ENCODE measurements around the gene ZPBP2.

DNA sequence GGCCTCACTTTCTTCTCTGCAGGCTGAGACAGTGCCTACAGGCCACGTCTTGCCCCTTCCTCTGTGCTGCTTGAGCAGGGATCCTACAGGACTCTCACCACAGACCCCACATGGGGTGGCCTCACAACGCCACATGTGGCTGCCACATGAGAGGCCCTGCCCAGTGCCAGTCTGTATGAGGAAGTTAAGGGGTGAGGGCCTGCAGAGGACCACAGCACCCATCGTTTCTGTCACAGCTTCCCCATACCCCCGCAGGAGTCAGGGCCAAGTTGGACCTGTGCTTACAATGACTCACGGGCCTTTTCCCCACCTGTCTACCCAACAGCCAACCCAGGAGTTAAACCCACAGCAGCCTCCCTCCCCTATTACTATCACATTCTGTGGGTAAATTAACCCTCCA, 53.3 kb downstream of the ZPBP2 start:
- no peak for TF ChIP-seq POLR2AphosphoS5 (IDR thresholded peaks at IDR 0.05)
- TF ChIP-seq, protein P1, sequence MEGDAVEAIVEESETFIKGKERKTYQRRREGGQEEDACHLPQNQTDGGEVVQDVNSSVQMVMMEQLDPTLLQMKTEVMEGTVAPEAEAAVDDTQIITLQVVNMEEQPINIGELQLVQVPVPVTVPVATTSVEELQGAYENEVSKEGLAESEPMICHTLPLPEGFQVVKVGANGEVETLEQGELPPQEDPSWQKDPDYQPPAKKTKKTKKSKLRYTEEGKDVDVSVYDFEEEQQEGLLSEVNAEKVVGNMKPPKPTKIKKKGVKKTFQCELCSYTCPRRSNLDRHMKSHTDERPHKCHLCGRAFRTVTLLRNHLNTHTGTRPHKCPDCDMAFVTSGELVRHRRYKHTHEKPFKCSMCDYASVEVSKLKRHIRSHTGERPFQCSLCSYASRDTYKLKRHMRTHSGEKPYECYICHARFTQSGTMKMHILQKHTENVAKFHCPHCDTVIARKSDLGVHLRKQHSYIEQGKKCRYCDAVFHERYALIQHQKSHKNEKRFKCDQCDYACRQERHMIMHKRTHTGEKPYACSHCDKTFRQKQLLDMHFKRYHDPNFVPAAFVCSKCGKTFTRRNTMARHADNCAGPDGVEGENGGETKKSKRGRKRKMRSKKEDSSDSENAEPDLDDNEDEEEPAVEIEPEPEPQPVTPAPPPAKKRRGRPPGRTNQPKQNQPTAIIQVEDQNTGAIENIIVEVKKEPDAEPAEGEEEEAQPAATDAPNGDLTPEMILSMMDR (IDR thresholded peaks at IDR 0.05), result no peak
